Stimulated activated effector memory CD8-positive, alpha-beta T cell treated with anti-CD3 and anti-CD28 coated beads, Interleukin-12 subunit alpha, Interleukin-12 subunit beta, amount 100 ng/mL, for 72 hours (primary cell): ENCODE measurements around the gene CFAP46.
A peak's percentile ranks its signal among the peaks of the same experiment; 100 is the strongest.
"Not testable (repeated sequence)": the region's sequence is repeated elsewhere in the genome, so short reads cannot be mapped to it uniquely, and the experiment has no call there.

Experiments used
- ATAC-seq: fragments of 150-1000 bp; cut with Tn5 transposase; 2 replicates; pipeline ENCODE4 v1.10.0; 2021
- DNase-seq, 2 donors: peaks; one replicate each; pipeline ENCODE4 v3.0.0; 2021 to 2022; ENCODE audit warnings: low spot score in 2 of 2
- H3K27ac Mint-ChIP-seq: one replicate; pipeline ENCODE4 v1.8.0; 2022; ENCODE audit warnings: mild to moderate bottlenecking, mixed read lengths
- H3K36me3 Mint-ChIP-seq: one replicate; pipeline ENCODE4 v1.8.0; 2022; ENCODE audit warnings: mild to moderate bottlenecking, mixed read lengths
- H3K4me1 Mint-ChIP-seq: one replicate; pipeline ENCODE4 v1.8.0; 2022; ENCODE audit warnings: mixed read lengths
- H3K4me3 Mint-ChIP-seq: one replicate; pipeline ENCODE4 v1.8.0; 2022; ENCODE audit warnings: mild to moderate bottlenecking, mixed read lengths
- H3K9me3 Mint-ChIP-seq: one replicate; pipeline ENCODE4 v1.8.0; 2022; ENCODE audit warnings: mixed read lengths

The CFAP46 gene

GRCh38 chr10:132960071-132960472, 17.7 kb upstream of the CFAP46 start:
- no peaks in the 10 kb centered on the region for H3K9me3 Mint-ChIP-seq
- ATAC-seq (no peak), DNase-seq (no peak)
- peak overlapping the region; percentile 63 for H3K27ac Mint-ChIP-seq
- H3K4me3 Mint-ChIP-seq = no peak overlapping the region
- H3K4me1 Mint-ChIP-seq = peaks cover 24% of the 10 kb centered on the region
- H3K36me3 Mint-ChIP-seq = peaks cover 8% of the 10 kb centered on the region

GRCh38 chr10:132959559-132959961, 17.2 kb upstream of the CFAP46 start:
- ATAC-seq (no peak), DNase-seq (no peak)
- Mint-ChIP-seq H3K4me3 (no peak overlapping the region), H3K9me3 (no peaks in the 10 kb centered on the region), H3K27ac (peak overlapping the region; percentile 63), H3K36me3 (peaks cover 8% of the 10 kb centered on the region), H3K4me1 (peaks cover 24% of the 10 kb centered on the region)

DNA sequence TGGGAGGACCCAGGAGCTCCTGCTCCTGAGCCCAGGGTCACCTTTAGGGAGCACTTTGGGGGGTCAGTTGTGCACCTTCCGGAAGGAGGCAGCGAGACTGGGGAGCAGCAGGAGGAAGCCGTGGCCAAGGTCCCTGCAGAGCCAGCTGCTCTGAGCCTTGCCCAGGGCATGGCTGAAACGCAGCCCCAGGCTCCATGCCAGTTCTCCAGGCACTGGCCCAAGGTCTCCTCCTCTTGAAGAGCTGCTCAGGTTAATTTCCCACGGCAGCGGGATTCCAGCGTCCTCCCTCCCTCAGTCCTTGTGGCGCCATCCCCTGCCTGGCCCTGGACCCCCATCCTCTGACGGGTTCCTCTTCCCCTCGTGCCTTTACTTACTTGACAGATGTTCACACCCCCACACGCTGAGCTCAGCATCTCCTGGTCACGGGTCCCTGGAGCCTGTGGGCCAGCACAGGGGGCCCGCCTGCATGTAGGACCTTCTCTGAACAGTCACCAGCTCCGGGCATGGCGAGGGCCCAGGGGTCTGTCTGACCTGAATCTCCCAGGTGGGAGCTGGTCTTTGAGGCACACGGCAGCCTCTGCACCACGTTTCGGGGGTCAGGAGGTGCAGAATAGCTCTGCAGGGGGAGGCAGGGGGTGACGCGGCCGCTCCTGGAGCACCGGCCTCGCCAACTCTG, 16.7 kb upstream of the CFAP46 start:
- Mint-ChIP-seq H3K4me1 (peaks cover 24% of the 10 kb centered on the region), H3K4me3 (no peak overlapping the region), H3K9me3 (no peaks in the 10 kb centered on the region), H3K36me3 (peaks cover 8% of the 10 kb centered on the region), H3K27ac (no peak overlapping the region)
- DNase-seq = no peak
- ATAC-seq = no peak

GRCh38 chr10:132957981-132958882, 15.9 kb upstream of the CFAP46 start:
- peaks cover 16% of the 10 kb centered on the region for H3K4me1 Mint-ChIP-seq
- H3K27ac Mint-ChIP-seq = no peak overlapping the region
- ATAC-seq (no peak), DNase-seq (no peak)
- H3K36me3 Mint-ChIP-seq = peaks cover 8% of the 10 kb centered on the region
- H3K9me3 Mint-ChIP-seq = no peaks in the 10 kb centered on the region
- no peak overlapping the region for H3K4me3 Mint-ChIP-seq

DNA sequence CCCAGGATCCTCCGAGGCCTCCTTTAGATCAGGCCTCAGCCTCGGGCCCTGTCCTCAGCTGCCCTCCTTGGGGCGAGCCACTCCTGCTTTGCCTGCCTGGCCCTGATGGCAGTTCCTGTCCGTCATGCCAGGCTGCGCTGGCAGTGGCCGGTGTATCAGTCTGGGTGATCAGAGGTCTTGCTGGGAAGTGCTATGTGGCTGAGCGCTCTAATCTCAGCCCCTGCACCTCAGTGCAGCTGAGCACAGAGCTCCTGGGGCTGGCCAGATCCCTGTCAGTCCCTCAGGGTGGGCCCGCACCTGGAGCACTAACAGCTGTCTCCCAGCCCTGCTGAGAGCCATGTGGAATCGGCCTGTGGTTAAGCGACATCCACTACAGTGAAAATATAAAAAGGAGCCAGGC, 14.8 kb upstream of the CFAP46 start:
- peaks cover 5% of the 10 kb centered on the region for H3K4me1 Mint-ChIP-seq
- ATAC-seq (no peak), DNase-seq (no peak)
- H3K36me3 Mint-ChIP-seq = peaks cover 3% of the 10 kb centered on the region
- H3K27ac Mint-ChIP-seq = no peak overlapping the region
- H3K4me3 Mint-ChIP-seq = no peak overlapping the region
- H3K9me3 Mint-ChIP-seq = no peaks in the 10 kb centered on the region

GRCh38 chr10:132956259-132956658, 13.9 kb upstream of the CFAP46 start:
- H3K4me1 Mint-ChIP-seq, H3K27ac Mint-ChIP-seq, H3K9me3 Mint-ChIP-seq, DNase-seq, H3K36me3 Mint-ChIP-seq, ATAC-seq, H3K4me3 Mint-ChIP-seq: not testable (repeated sequence)

DNA sequence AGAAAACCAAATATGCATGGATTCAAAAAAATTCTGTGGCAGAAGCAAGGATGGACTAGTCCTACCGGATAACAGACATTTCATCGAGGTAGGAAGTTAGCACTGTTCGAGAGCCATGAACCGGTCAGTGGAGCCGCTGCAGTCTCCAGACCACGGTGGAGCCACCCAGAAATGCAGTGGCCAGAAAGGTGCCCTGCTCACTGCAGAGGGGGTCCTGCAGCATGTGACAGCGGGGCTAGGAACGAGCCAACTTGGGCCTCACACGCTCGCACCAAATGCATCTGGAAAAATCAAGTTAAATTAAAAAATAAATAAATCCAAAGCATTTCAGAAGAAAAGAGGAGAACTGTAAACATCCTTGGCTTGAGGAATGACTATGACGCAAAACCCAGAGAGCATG, 13.1 kb upstream of the CFAP46 start:
- ATAC-seq (no peak), DNase-seq (no peak)
- H3K4me1 Mint-ChIP-seq = no peaks in the 10 kb centered on the region
- H3K9me3 Mint-ChIP-seq = no peaks in the 10 kb centered on the region
- H3K4me3 Mint-ChIP-seq = no peak overlapping the region
- no peaks in the 10 kb centered on the region for H3K36me3 Mint-ChIP-seq
- no peak overlapping the region for H3K27ac Mint-ChIP-seq

- no peaks in the 10 kb centered on the region for H3K9me3 Mint-ChIP-seq
- H3K36me3 Mint-ChIP-seq = no peaks in the 10 kb centered on the region
- H3K4me1 Mint-ChIP-seq = no peaks in the 10 kb centered on the region
- ATAC-seq (no peak), DNase-seq (no peak)
- H3K27ac Mint-ChIP-seq = no peak overlapping the region
- H3K4me3 Mint-ChIP-seq = no peak overlapping the region
Measured at GRCh38 chr10:132953428-132953827, 11.1 kb upstream of the CFAP46 start.

DNA sequence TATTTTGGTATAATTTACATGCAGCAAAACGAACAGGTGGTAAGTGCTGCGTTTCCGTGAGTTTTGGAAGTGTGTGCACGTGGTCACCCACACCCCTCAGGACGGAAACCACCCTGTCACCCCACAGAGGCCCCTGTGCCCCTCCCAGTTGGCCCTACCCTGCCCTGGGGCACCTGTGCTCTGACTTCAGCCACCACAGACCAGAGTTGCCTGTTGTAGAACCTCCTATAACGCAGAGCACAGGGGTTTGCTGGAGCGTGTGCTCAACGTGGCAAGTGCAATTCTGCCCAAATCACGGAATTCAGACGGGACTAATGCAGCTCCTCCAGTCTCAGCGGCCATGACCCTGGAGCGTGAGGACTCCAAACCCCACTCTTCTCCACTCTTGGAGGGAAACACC, 9.6 kb upstream of the CFAP46 start:
- no peaks in the 10 kb centered on the region for H3K9me3 Mint-ChIP-seq
- no peaks in the 10 kb centered on the region for H3K36me3 Mint-ChIP-seq
- ATAC-seq (peak; percentile 8), DNase-seq (no peak)
- no peak overlapping the region for H3K4me3 Mint-ChIP-seq
- no peak overlapping the region for H3K27ac Mint-ChIP-seq
- no peaks in the 10 kb centered on the region for H3K4me1 Mint-ChIP-seq

GRCh38 chr10:132948351-132948750, 6.0 kb upstream of the CFAP46 start:
- no peak overlapping the region for H3K4me3 Mint-ChIP-seq
- H3K9me3 Mint-ChIP-seq = no peaks in the 10 kb centered on the region
- ATAC-seq = no peak
- no peaks in the 10 kb centered on the region for H3K4me1 Mint-ChIP-seq
- no peak overlapping the region for H3K27ac Mint-ChIP-seq
- H3K36me3 Mint-ChIP-seq = no peaks in the 10 kb centered on the region
- no peak for DNase-seq

- H3K9me3 Mint-ChIP-seq = no peaks in the 10 kb centered on the region
- H3K4me1 Mint-ChIP-seq = peaks cover 2% of the 10 kb centered on the region
- H3K4me3 Mint-ChIP-seq = no peak overlapping the region
- DNase-seq = no peak
- ATAC-seq = no peak
- no peaks in the 10 kb centered on the region for H3K36me3 Mint-ChIP-seq
- H3K27ac Mint-ChIP-seq = no peak overlapping the region
Measured at GRCh38 chr10:132947843-132948242, 5.5 kb upstream of the CFAP46 start.

- DNase-seq = no peak
- no peak for ATAC-seq
- Mint-ChIP-seq H3K4me3 (no peak overlapping the region), H3K9me3 (no peaks in the 10 kb centered on the region), H3K4me1 (peaks cover 5% of the 10 kb centered on the region), H3K36me3 (no peaks in the 10 kb centered on the region), H3K27ac (no peak overlapping the region)
Measured at GRCh38 chr10:132946806-132947546, 4.6 kb upstream of the CFAP46 start.

GRCh38 chr10:132946311-132946710, 3.9 kb upstream of the CFAP46 start:
- no peaks in the 10 kb centered on the region for H3K36me3 Mint-ChIP-seq
- peaks cover 5% of the 10 kb centered on the region for H3K4me1 Mint-ChIP-seq
- no peaks in the 10 kb centered on the region for H3K9me3 Mint-ChIP-seq
- H3K27ac Mint-ChIP-seq = no peak overlapping the region
- H3K4me3 Mint-ChIP-seq = no peak overlapping the region
- DNase-seq (no peak), ATAC-seq (no peak)

DNA sequence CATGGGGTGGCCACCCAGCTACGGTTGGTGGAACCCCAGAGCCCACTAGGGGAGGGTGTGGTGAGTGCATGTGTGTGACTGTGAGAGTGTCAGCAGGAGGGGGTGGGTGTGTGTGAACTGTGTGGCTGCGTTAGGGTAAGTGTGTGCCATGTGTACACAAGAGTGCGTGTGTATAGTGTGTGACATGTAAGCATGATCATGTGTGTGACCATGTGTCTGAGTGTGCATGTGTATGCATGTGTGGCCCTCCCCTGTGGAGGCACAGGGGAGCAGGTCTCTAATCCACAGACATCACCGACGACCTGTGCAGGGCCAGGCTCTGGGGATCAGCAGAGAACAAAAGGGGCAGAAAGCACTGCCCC, 3.5 kb upstream of the CFAP46 start:
- no peaks in the 10 kb centered on the region for H3K36me3 Mint-ChIP-seq
- H3K9me3 Mint-ChIP-seq = no peaks in the 10 kb centered on the region
- DNase-seq (no peak), ATAC-seq (peak; percentile 15)
- H3K4me3 Mint-ChIP-seq = no peak overlapping the region
- H3K4me1 Mint-ChIP-seq = peaks cover 5% of the 10 kb centered on the region
- no peak overlapping the region for H3K27ac Mint-ChIP-seq

- ATAC-seq (no peak), DNase-seq (no peak)
- peaks cover 5% of the 10 kb centered on the region for H3K4me1 Mint-ChIP-seq
- H3K36me3 Mint-ChIP-seq = no peaks in the 10 kb centered on the region
- no peak overlapping the region for H3K27ac Mint-ChIP-seq
- no peaks in the 10 kb centered on the region for H3K9me3 Mint-ChIP-seq
- H3K4me3 Mint-ChIP-seq = no peak overlapping the region
Measured at GRCh38 chr10:132945125-132945893, 2.9 kb upstream of the CFAP46 start.
